Activated T-cell treated with anti-CD3 and anti-CD28 coated beads, Interleukin-2, amount 50 U/mL, for 4 hours (primary cell): ENCODE results near the gene PTH2R. TPM values are rescaled to one million over a fixed set of nuclear protein-coding genes. Genes with fewer than 3 reads are reported as not detected.

Experiments used
- ATAC-seq, 2 donors: fragments of 200-7000 bp; cut with Tn5 transposase; one replicate each; pipeline ENCODE4 v1.10.0; 2021
- DNase-seq: peaks from one replicate; pipeline ENCODE4 v3.0.0-alpha.2; 2020
- H3K27me3 Mint-ChIP-seq: one replicate; pipeline ENCODE4 v1.8.0; 2021; ENCODE audit warnings: low read depth, mixed read lengths
- H3K36me3 Mint-ChIP-seq: one replicate; pipeline ENCODE4 v1.8.0; 2022; ENCODE audit warnings: mixed read lengths; ENCODE audit not compliant: insufficient read depth
- H3K4me1 Mint-ChIP-seq: one replicate; pipeline ENCODE4 v1.8.0; 2021; ENCODE audit warnings: low read depth, mixed read lengths
- H3K4me3 Mint-ChIP-seq: one replicate; pipeline ENCODE4 v1.8.0; 2021; ENCODE audit warnings: mild to moderate bottlenecking, moderate library complexity, mixed read lengths
- H3K9me3 Mint-ChIP-seq: one replicate; pipeline ENCODE4 v1.8.0; 2021; ENCODE audit warnings: mixed read lengths
- total RNA-seq, 3 donors: library from RNA; stranded (reverse); gene quantifications; one replicate each; pipeline ENCODE4 v1.2.1, GENCODE V29; 2021

Gene PTH2R
- not detected for total RNA-seq

GRCh38 chr2:208406474-208407451 is at the start of gene PTH2R:
PTH2R (plus strand) TSS chr2:208406792; CDS start chr2:208407044, 252 bp downstream.
- no peaks in the 10 kb centered on the region for H3K36me3 Mint-ChIP-seq
- no peak within 1 kb of the TSS for H3K4me3 Mint-ChIP-seq
- DNase-seq = no peak
- H3K4me1 Mint-ChIP-seq = peaks cover 8% of the 10 kb centered on the region
- no peaks in the 10 kb centered on the region for H3K9me3 Mint-ChIP-seq
- peak; percentile 34 to 46 for ATAC-seq
- H3K27me3 Mint-ChIP-seq = peaks cover 61% of the 10 kb centered on the region

GRCh38 chr2:208356846-208357574 is 49.6 kb upstream of the PTH2R start:
- ATAC-seq (no peak), DNase-seq (no peak)
- H3K4me3 Mint-ChIP-seq = no peak overlapping the region
- H3K27me3 Mint-ChIP-seq = no peaks in the 10 kb centered on the region
- H3K4me1 Mint-ChIP-seq = peaks cover 4% of the 10 kb centered on the region
- H3K36me3 Mint-ChIP-seq = peaks cover 17% of the 10 kb centered on the region
- H3K9me3 Mint-ChIP-seq = no peaks in the 10 kb centered on the region

GRCh38 chr2:208358758-208359631 is 47.6 kb upstream of the PTH2R start:
- no peak overlapping the region for H3K4me3 Mint-ChIP-seq
- DNase-seq (no peak), ATAC-seq (no peak)
- peaks cover 11% of the 10 kb centered on the region for H3K36me3 Mint-ChIP-seq
- H3K27me3 Mint-ChIP-seq = no peaks in the 10 kb centered on the region
- H3K9me3 Mint-ChIP-seq = no peaks in the 10 kb centered on the region
- peaks cover 9% of the 10 kb centered on the region for H3K4me1 Mint-ChIP-seq

DNA sequence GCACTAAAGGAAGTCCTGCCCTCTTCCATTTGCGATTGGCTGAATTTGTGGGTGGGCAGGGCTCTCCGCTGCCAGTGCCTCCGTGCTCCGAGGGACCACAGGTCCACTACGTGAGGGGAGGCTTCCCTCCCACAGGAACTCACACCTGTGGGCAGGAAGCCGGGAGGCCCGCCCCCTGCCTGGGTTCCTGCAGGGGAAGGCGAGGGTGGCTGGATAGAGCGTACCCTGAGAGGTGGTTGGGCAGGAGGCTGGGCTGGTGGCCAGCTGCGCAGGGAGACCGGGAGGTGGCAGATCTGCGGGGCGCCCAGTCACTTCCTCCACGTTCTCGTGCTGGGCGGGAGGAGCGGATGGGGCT is 47.0 kb upstream of the PTH2R start:
- no peak for ATAC-seq
- no peak for DNase-seq
- H3K4me3 Mint-ChIP-seq = no peak overlapping the region

DNA sequence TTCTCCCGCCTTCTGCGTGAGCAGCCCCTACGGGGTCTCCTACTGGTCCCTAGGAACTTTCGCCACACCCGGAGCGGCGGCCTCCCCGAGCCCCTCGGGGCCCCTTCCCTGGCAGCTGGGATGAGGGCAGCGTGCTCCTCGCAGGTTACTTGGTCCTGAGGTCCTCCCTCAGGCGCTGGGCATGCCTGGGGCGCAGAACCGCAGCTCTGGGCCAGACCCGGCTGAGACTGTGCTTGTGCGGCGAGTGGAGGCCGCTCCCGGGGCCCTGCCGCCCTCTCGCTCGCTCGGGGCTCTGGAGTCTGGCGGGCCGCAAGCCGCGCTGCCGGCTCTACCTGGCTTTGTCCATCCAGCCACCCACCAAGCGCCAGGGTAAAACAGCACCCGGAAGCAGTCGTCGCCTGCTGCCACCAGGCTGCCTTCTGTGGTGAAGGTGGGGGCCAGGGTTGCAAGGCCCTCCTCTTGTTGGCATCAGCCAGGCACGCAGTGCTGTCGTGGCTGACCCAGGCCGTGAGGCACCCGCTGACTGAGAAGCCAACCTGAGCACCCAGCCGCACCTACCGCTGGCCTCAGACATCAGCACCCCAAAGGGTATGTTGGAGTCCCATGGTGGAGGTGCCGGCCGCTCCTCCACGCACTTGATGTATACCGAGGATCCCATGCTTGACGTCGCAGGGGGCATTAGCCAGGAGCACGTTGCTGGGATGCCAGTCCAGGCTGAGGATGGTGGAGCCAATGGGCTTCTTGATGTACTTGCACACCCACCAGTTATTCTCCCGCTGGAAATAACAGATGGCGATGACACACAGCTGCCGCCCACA is 46.1 kb upstream of the PTH2R start:
- Mint-ChIP-seq H3K9me3 (peaks cover 11% of the 10 kb centered on the region), H3K4me1 (peaks cover 13% of the 10 kb centered on the region), H3K36me3 (peaks cover 8% of the 10 kb centered on the region), H3K4me3 (no peak overlapping the region), H3K27me3 (no peaks in the 10 kb centered on the region)
- ATAC-seq = no peak
- DNase-seq = no peak

More for the DNA sequence above, 47.0 kb upstream of the PTH2R start:
- Mint-ChIP-seq H3K27me3 (no peaks in the 10 kb centered on the region), H3K36me3 (peaks cover 11% of the 10 kb centered on the region), H3K4me1 (peaks cover 13% of the 10 kb centered on the region), H3K9me3 (peaks cover 4% of the 10 kb centered on the region)

DNA sequence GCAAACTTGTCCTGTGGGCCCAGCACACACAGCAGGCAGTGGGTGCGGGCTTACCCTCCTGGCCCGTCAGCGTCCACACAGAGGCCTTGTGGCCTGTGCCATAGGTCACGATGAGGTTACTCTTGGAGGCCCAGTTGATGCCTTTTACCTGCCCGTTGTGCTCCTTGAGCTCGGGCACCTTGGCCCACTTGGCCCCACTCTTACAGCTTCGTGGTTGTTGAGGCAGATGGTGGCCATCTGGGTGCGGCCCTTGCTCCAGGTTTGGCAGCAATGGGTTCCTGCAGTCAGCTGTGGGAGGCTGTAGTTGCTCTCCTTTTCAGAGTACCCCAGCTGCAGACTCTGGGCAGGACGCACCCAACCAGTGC is 45.5 kb upstream of the PTH2R start:
- Mint-ChIP-seq H3K27me3 (no peaks in the 10 kb centered on the region), H3K4me1 (peaks cover 13% of the 10 kb centered on the region)

DNA sequence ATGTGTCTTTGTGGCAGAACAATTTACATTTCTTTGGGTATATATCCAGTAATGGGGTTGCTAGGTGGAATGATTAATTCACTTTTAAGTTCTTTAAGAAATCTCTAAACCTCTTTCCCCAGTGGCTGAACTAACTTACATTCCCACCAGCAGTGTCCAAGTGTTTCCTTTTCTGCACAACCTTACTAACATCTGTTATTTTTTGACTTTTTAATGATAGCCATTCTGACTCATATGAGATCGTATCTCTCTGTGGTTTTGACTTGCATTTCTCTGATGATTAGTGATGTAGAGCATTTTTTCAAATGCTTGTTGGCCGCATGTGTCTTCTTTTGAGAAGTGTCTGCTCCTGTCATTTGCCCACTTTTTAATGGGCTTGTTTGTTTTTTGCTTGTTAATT is 43.1 kb upstream of the PTH2R start:
- H3K4me3 Mint-ChIP-seq = no peak overlapping the region
- peaks cover 11% of the 10 kb centered on the region for H3K4me1 Mint-ChIP-seq
- ATAC-seq (no peak), DNase-seq (no peak)
- peaks cover 11% of the 10 kb centered on the region for H3K9me3 Mint-ChIP-seq
- H3K36me3 Mint-ChIP-seq = peaks cover 8% of the 10 kb centered on the region
- peaks cover 2% of the 10 kb centered on the region for H3K27me3 Mint-ChIP-seq

More for the DNA sequence above, 45.5 kb upstream of the PTH2R start:
- Mint-ChIP-seq H3K9me3 (peaks cover 11% of the 10 kb centered on the region), H3K4me3 (no peak overlapping the region), H3K36me3 (peaks cover 8% of the 10 kb centered on the region)
- no peak for DNase-seq
- ATAC-seq = no peak

DNA sequence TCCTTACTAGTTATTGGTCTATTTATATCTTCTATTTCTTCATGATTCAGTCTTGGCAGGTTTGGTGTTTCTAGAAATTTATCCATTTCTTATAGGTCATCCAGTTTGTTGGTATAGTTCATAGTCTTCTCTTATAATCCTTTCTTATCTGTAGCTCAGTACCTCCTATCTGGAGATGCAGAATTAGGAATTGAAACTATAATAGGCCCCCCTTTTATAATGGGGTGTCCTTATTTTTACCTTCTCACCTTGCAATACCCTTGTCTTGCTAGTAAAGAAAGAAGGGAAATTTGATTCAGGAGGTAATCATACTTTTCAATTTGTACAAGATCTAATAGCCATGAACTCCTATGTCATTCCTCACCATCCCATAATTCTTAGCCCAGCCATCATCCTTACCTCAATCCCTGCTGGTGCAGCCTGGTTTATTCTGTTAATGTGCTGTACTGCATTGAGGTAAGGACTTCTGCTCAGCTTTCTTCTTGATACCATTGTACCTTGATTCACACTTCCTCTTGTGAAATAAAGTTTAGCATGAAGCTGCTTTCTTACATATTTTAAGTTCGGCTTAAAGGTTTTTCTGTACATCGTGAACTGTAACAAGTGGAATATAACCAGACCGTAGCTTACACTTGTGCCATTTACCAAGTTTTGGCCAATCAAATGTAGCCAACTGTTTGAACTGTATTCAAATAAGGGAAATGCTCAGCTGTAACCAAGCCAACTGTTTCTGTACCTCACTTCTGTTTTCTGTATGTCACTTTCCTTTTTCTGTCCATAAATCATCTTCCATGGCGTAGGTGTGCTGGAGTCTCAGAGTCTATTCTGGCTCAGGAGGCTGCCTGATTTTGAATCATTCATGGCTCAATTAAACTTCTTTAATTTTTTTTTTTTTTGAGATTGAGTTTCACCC is 40.1 kb upstream of the PTH2R start:
- H3K4me3 Mint-ChIP-seq = no peak overlapping the region
- H3K27me3 Mint-ChIP-seq = peaks cover 4% of the 10 kb centered on the region
- peaks cover 10% of the 10 kb centered on the region for H3K4me1 Mint-ChIP-seq
- no peaks in the 10 kb centered on the region for H3K36me3 Mint-ChIP-seq
- ATAC-seq (no peak), DNase-seq (no peak)
- peaks cover 11% of the 10 kb centered on the region for H3K9me3 Mint-ChIP-seq

- Mint-ChIP-seq H3K9me3 (peaks cover 11% of the 10 kb centered on the region), H3K27me3 (peaks cover 4% of the 10 kb centered on the region), H3K4me3 (no peak overlapping the region), H3K4me1 (peaks cover 4% of the 10 kb centered on the region), H3K36me3 (no peaks in the 10 kb centered on the region)
- ATAC-seq (no peak), DNase-seq (no peak)
Measured at GRCh38 chr2:208369091-208369490, 37.5 kb upstream of the PTH2R start.

DNA sequence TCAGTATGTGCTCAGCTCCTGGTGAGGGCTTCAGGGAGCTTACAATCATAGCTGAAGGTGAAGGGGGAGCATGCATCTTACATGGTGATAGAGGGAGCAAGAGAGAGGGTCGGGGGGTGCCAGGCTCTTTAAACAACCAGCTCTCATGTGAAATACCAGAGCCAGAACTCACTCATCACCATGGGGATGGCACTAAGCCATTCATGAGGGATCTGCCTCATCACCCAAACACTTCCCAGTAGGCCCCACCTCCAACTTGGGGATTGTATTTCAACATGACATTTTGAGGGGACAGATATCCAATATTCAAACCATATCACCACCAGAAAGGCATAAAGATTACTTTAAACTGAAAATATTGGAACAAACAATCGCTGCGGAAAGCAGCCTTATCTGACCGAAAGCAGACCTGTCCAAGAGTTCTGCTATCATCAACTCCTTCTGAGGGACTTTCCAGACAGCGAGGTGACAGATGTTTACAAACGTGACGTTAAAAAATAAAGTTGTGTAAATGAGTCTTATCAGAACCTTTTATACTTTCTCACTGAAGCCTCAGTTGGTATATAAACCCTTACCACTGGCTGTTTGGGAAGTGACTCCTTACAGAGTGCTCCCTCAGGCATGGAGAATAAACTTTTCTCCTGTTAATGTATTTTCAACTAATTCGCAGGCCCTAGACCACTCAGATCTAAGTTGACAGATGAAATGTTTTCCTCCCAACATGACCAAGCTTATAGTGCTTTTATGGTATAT is 35.5 kb upstream of the PTH2R start:
- no peaks in the 10 kb centered on the region for H3K9me3 Mint-ChIP-seq
- no peaks in the 10 kb centered on the region for H3K36me3 Mint-ChIP-seq
- DNase-seq (no peak), ATAC-seq (no peak)
- no peak overlapping the region for H3K4me3 Mint-ChIP-seq
- H3K4me1 Mint-ChIP-seq = no peaks in the 10 kb centered on the region
- peaks cover 4% of the 10 kb centered on the region for H3K27me3 Mint-ChIP-seq

DNA sequence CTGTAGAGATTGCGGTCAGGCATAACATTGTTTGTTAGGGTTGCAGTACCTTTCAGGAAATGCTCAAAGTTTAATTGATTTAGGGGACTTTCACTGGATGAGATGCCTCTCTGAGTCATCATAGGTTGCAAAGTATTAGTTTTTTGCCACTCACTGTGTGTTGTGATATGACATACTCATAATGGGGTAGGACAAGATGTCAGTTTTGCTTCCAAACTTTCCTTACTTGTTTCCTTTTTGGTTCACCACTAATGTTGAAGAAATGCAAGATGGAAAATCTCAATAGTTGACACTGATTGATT is 35.0 kb upstream of the PTH2R start:
- H3K4me1 Mint-ChIP-seq = no peaks in the 10 kb centered on the region
- H3K9me3 Mint-ChIP-seq = no peaks in the 10 kb centered on the region
- ATAC-seq (no peak), DNase-seq (no peak)
- no peak overlapping the region for H3K4me3 Mint-ChIP-seq
- no peaks in the 10 kb centered on the region for H3K36me3 Mint-ChIP-seq
- H3K27me3 Mint-ChIP-seq = peaks cover 4% of the 10 kb centered on the region

DNA sequence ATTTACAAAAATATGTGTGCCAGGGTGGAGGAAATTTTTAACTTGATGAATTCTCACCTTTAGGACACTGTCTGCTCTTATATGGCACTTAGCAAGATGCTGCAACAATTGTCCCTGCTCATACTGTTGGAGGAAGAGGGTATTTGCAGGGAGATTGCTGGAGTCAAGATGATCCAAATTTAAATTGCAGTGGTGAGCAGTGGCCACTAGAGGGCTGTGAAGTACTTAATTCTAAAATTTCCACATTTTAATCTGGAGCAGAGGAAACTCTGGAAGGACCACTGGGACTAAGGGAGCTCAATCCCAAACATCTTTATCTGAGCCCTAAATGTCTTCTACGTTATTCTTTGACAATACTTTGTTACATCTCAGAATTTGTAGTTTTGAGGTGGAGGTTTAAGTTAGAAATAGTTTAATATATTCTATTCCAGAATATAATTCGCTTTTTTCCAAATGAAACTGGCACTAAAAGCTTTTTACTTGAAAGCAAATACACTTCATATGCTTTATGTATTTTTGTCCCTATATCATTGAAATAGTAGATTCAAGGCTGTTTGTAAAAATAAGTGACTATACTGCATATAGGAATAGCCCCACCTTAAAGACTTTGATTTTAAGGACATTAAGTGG is 33.0 kb upstream of the PTH2R start:
- Mint-ChIP-seq H3K4me1 (no peaks in the 10 kb centered on the region), H3K27me3 (peaks cover 6% of the 10 kb centered on the region), H3K36me3 (no peaks in the 10 kb centered on the region), H3K9me3 (no peaks in the 10 kb centered on the region), H3K4me3 (no peak overlapping the region)
- DNase-seq = no peak
- no peak for ATAC-seq
